Measurements from ENCODE around the gene RPH3AL. TPM values are rescaled to one million over a fixed set of nuclear protein-coding genes. Genes with fewer than 3 reads are reported as not detected.
"Not testable (repeated sequence)": the region's sequence is repeated elsewhere in the genome, so short reads cannot be mapped to it uniquely, and the experiment has no call there.

RPH3AL gene
- total RNA-seq, 1 donor from 2014 or later = 16.9 TPM

DNA sequence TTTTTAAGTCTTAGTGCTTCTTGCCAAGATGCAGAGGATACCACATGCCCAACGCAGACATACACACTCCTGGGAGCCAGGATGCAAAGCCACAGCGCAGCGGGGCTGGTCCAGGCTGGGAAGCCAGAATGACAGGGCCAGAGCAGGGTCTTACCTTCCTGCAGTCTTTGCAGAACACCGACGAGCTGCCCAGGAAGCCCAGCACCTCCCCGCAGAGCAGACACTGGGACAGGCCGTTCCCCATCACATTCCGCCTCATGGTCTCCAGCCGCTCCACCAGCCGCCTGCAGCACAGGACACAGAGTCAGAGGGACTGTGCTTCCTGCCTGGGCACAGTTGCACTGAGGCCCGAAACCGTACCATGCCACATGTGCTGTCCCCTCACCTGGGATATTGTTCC lies 33.3 kb downstream of the RPH3AL start:
- Mint-ChIP-seq H3K4me1 (peaks cover 34% of the 10 kb centered on the region), H3K9me3 (peaks cover 35% of the 10 kb centered on the region), H3K4me3 (no peak overlapping the region), H3K36me3 (peaks cover 38% of the 10 kb centered on the region), H3K27ac (peak overlapping the region; percentile 36), H3K27me3 (ENCODE audit: low read depth) (no peaks in the 10 kb centered on the region)
- TF ChIP-seq, protein P1, sequence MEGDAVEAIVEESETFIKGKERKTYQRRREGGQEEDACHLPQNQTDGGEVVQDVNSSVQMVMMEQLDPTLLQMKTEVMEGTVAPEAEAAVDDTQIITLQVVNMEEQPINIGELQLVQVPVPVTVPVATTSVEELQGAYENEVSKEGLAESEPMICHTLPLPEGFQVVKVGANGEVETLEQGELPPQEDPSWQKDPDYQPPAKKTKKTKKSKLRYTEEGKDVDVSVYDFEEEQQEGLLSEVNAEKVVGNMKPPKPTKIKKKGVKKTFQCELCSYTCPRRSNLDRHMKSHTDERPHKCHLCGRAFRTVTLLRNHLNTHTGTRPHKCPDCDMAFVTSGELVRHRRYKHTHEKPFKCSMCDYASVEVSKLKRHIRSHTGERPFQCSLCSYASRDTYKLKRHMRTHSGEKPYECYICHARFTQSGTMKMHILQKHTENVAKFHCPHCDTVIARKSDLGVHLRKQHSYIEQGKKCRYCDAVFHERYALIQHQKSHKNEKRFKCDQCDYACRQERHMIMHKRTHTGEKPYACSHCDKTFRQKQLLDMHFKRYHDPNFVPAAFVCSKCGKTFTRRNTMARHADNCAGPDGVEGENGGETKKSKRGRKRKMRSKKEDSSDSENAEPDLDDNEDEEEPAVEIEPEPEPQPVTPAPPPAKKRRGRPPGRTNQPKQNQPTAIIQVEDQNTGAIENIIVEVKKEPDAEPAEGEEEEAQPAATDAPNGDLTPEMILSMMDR (IDR thresholded peaks at IDR 0.05; ENCODE audit: unreplicated experiment) = no peak
- DNase-seq (ENCODE audit: low spot score in 2 of 2, unreplicated experiment in 2 of 2) = no peak

DNA sequence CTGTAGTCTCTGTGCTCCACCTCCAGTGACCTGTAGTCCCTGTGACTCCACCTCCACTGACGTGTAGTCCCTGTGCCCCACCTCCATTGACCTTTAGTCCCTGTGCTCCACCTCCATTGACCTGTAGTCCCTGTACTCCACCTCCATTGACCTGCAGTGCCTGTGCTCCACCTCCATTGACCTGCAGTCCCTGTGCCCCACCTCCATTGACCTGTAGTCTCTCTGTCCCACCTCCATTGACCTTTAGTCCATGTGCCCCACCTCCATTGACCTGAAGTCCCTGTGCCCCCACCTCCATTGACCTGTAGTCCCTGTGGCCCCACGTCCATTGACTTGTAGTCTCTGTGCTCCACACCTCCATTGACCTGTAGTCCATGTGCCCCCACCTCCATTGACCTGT lies 35.5 kb downstream of the RPH3AL start:
- H3K27ac Mint-ChIP-seq; DNase-seq (ENCODE audit: low spot score in 2 of 2, unreplicated experiment in 2 of 2): not testable (repeated sequence)
- H3K36me3 Mint-ChIP-seq = peaks cover 38% of the 10 kb centered on the region

DNA sequence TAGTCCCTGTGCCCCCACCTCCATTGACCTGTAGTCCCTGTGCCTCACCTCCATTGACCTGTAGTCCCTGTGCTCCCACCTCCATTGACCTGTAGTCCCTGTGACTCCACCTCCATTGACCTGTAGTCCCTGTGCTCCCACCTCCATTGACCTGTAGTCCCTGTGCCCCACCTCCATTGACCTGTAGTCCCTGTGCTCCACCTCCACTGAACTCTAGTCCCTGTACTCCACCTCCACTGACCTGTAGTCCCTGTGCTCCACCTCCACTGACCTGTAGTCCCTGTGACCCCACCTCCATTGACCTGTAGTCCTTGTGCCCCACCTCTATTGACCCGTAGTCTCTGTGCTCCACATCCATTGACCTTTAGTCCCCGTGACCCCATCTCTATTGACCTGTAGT lies 37.2 kb downstream of the RPH3AL start:
- H3K27ac Mint-ChIP-seq = not testable (repeated sequence)

More for the DNA sequence above, 35.5 kb downstream of the RPH3AL start:
- Mint-ChIP-seq H3K4me1 (peaks cover 23% of the 10 kb centered on the region), H3K9me3 (peaks cover 35% of the 10 kb centered on the region)
- not testable (repeated sequence) for H3K4me3 Mint-ChIP-seq; H3K27me3 Mint-ChIP-seq (ENCODE audit: low read depth)

DNA sequence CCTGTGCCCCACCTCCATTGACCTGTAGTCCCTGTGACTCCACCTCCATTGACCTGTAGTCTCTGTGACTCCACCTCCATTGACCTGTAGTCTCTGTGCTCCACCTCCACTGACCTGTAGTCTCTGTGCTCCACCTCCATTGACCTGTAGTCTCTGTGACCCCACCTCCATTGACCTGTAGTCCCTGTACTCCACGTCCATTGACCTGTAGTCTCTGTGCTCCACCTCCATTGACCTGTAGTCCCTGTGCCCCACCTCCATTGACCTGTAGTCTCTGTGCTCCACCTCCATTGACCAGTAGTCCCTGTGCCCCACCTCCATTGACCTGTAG lies 38.0 kb downstream of the RPH3AL start:
- not testable (repeated sequence) for H3K27me3 Mint-ChIP-seq (ENCODE audit: low read depth); H3K4me1 Mint-ChIP-seq; H3K27ac Mint-ChIP-seq; H3K4me3 Mint-ChIP-seq; DNase-seq (ENCODE audit: low spot score in 2 of 2, unreplicated experiment in 2 of 2)
- peaks cover 37% of the 10 kb centered on the region for H3K36me3 Mint-ChIP-seq
- peaks cover 35% of the 10 kb centered on the region for H3K9me3 Mint-ChIP-seq

More for the DNA sequence above, 37.2 kb downstream of the RPH3AL start:
- not testable (repeated sequence) for H3K4me3 Mint-ChIP-seq; H3K4me1 Mint-ChIP-seq; H3K27me3 Mint-ChIP-seq (ENCODE audit: low read depth); DNase-seq (ENCODE audit: low spot score in 2 of 2, unreplicated experiment in 2 of 2)
- H3K9me3 Mint-ChIP-seq = peaks cover 35% of the 10 kb centered on the region
- peaks cover 38% of the 10 kb centered on the region for H3K36me3 Mint-ChIP-seq

DNA sequence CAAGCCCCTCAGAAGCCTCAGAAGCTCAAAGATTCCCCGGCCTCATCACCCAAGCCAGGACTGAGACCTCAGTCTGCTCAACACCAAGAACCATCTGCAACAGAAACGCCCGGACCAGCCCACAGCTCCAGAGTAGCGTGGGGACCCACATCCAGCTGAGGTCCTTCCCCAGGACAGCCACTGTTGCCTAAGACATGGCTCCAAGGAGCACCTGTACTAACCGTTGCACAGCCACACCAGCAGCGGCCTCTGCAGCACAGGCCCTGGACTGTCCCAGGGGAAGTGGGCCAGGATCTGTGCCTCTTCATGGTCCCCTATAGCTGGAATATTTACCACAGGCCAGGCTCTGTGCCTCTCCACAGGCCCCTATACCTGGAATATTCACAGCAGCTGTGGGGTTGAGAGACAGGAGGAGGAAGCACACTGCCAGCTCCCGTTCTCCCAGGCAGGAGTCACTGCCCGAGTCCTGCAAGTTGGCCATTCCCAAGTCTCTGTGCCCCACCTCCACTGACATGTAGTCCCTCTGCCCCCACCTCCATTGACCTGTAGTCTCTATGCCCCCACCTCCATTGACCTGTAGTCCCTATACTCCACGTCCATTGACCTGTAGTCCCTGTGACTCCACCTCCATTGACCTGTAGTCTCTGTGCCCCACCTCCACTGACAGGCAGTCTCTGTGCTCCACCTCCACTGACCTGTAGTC lies 38.5 kb downstream of the RPH3AL start:
- Mint-ChIP-seq H3K36me3 (peaks cover 33% of the 10 kb centered on the region), H3K4me3 (no peak overlapping the region), H3K27me3 (ENCODE audit: low read depth) (no peaks in the 10 kb centered on the region), H3K27ac (no peak overlapping the region), H3K4me1 (no peaks in the 10 kb centered on the region), H3K9me3 (peaks cover 35% of the 10 kb centered on the region)
- DNase-seq (ENCODE audit: low spot score in 2 of 2, unreplicated experiment in 2 of 2) = no peak
- TF ChIP-seq, protein P1 (IDR thresholded peaks at IDR 0.05; ENCODE audit: unreplicated experiment) = no peak

DNA sequence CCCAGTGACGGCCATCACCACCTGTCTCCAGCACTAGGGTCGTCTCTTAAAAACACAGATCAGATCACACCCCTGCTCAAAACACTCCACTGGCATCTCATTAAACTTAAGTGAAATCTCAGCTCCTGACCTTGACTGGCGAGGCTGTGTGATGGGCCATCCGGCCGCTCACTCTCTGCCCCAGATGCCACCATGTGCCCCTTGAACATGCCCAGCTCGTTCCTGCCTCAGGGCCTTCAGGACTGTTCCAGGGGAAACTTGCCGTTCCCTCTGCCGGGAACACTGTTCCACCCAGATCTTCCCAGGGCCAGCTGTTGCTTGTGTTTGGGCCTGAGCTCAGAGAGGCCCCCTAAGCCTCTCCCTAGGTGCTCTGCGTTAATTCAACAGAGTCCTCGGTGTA lies 39.4 kb downstream of the RPH3AL start:
- H3K27me3 Mint-ChIP-seq (ENCODE audit: low read depth) = no peaks in the 10 kb centered on the region
- H3K9me3 Mint-ChIP-seq = peaks cover 28% of the 10 kb centered on the region
- H3K27ac Mint-ChIP-seq = no peak overlapping the region
- H3K4me3 Mint-ChIP-seq = no peak overlapping the region
- H3K4me1 Mint-ChIP-seq = peaks cover under 1% of the 10 kb centered on the region
- peaks cover 25% of the 10 kb centered on the region for H3K36me3 Mint-ChIP-seq
- TF ChIP-seq, protein P1 (IDR thresholded peaks at IDR 0.05; ENCODE audit: unreplicated experiment) = no peak
- no peak for DNase-seq (ENCODE audit: low spot score in 2 of 2, unreplicated experiment in 2 of 2)

DNA sequence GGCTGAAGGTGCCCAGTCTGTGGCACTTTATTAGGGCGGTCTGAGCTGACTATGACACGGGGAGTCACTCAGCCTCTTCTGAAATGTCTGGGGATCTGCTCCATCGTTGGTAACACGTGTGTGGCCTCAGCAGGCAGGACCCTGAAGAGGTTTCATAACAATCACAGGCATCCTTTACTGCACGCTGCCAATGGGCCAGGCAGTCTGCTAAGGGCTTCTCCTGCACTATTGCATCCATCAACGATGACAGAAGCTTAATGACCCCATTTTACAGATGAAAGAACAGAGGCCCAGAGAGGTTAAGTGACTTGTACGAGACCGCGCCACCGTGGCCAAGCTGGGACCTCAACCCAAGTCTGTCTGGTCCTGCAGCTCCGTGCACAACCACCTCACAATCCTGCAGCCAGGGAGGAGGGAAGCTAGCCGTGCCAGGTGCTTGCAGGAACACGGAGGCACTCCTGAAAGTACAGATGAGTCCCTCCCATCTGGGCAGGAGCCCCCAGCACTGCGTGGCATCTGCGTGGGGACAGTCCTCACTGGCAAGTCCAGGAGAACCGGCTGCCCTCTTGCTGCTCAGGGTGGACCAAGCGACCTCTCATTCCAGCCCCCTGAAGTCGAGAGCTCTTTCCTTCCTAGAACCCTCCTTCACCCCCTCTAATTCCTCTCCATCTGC lies 40.0 kb downstream of the RPH3AL start:
- Mint-ChIP-seq H3K9me3 (peaks cover 22% of the 10 kb centered on the region), H3K4me1 (peaks cover 7% of the 10 kb centered on the region), H3K4me3 (no peak overlapping the region), H3K27ac (no peak overlapping the region), H3K27me3 (ENCODE audit: low read depth) (no peaks in the 10 kb centered on the region), H3K36me3 (peaks cover 20% of the 10 kb centered on the region)
- DNase-seq (ENCODE audit: low spot score in 2 of 2, unreplicated experiment in 2 of 2) = no peak
- TF ChIP-seq, protein P1 (IDR thresholded peaks at IDR 0.05; ENCODE audit: unreplicated experiment) = no peak

All from mesothelial cell of epicardium (in vitro differentiated cells).